HepG2 (cell line): Measurements from ENCODE around the gene HOXA7. TPM values are rescaled to one million over a fixed set of nuclear protein-coding genes. Genes with fewer than 3 reads are reported as not detected.

ENCODE experiments used
- ATAC-seq: fragments of 200-7000 bp; cut with Tn5 transposase; 3 replicates; pipeline ENCODE4 v1.9.1; 2020; ENCODE audit warnings: mild to moderate bottlenecking, moderate library complexity
- BruUV-seq: library from RNA; stranded (reverse); fragments of 400-500 nt; replicated peaks from 2 replicates; lab custom pipeline; 2021; lab: Mats Ljungman, UMichigan
- CTCF ChIA-PET: fragments of 300-600 bp; formaldehyde crosslinking; extraction: SDS; loops from one replicate; lab custom pipeline; 2021; ENCODE audit warnings: low total read pairs, inconsistent platforms, low intra/inter-chr PET ratio; lab: Yijun Ruan, JAX
- POLR2A ChIA-PET: fragments of 350-600 bp; sonication (Branson Sonifier 250); formaldehyde crosslinking; loops from one replicate; lab custom pipeline; 2020; ENCODE audit warnings: antibody characterized with exemption, inconsistent platforms; lab: Yijun Ruan, JAX
- DNase-seq: peaks from one replicate; pipeline ENCODE4 v3.0.0-alpha.2; 2015; ENCODE audit warnings: low spot score
- FAIRE-seq: peaks from 3 replicates; lab custom pipeline; 2011; peaks lifted over from hg19 to GRCh38; lab: Jason Lieb, UNC
- H2AFZ ChIP-seq: one replicate; pipeline ENCODE4 v1.6.1; 2011; ENCODE audit warnings: low read length, inconsistent platforms
- H3K27ac ChIP-seq: fragments of 300-600 bp; 3 replicates; pipeline ENCODE4 v1.8.0; 2011; ENCODE audit warnings: mixed run types, mild to moderate bottlenecking, mixed read lengths, low read length, inconsistent platforms; ENCODE audit not compliant: insufficient read depth; ENCODE audit errors: extremely low read length
- H3K27me3 ChIP-seq, 2 experiments: fragments of 200-600 bp in 1 of 2; 2 replicates in 1 of 2; 3 replicates in 1 of 2; pipeline versions ENCODE4 v1.6.0 to v1.8.0; 2011; ENCODE audit warnings: low read length in 2 of 2, mild to moderate bottlenecking in 2 of 2, moderate library complexity in 2 of 2, inconsistent platforms in 1 of 2; ENCODE audit not compliant: insufficient read depth in 2 of 2, control insufficient read depth in 1 of 2
- H3K36me3 ChIP-seq, 2 experiments: fragments of 200-600 bp in 1 of 2; replicated peaks in 1 of 2; 2 replicates in 1 of 2; 3 replicates in 1 of 2; pipeline versions ENCODE4 v1.5.1 to v1.8.0; 2011; ENCODE audit warnings: low read length in 2 of 2, inconsistent platforms in 1 of 2; ENCODE audit not compliant: insufficient read depth in 2 of 2, control insufficient read depth in 1 of 2
- H3K4me1 ChIP-seq: 2 replicates; pipeline ENCODE4 v1.5.1; 2012; ENCODE audit warnings: low read length, inconsistent platforms; ENCODE audit not compliant: insufficient read depth
- H3K4me2 ChIP-seq: 2 replicates; pipeline ENCODE4 v1.6.0; 2011; ENCODE audit warnings: low read depth, low read length, inconsistent platforms
- H3K4me3 ChIP-seq, 3 experiments: fragments of 200-600 bp in 1 of 3; sonication (generic), shearing (Covaris generic) in 1 of 3; replicated peaks in 1 of 3; 2 replicates each; pipeline ENCODE4 v1.5.1; 2011 to 2016; ENCODE audit warnings: low read length in 3 of 3, inconsistent platforms in 2 of 3, low read depth in 2 of 3, mild to moderate bottlenecking in 2 of 3, control low read depth in 1 of 3, mixed read lengths in 1 of 3; ENCODE audit not compliant: insufficient read depth in 1 of 3
- H3K79me2 ChIP-seq: one replicate; pipeline ENCODE4 v1.6.1; 2011; ENCODE audit warnings: low read length, inconsistent platforms; ENCODE audit not compliant: insufficient read depth
- H3K9ac ChIP-seq: 2 replicates; pipeline ENCODE4 v1.6.0; 2011; ENCODE audit warnings: mild to moderate bottlenecking, low read depth, low read length, inconsistent platforms; ENCODE audit not compliant: insufficient read depth
- H3K9me3 ChIP-seq: 2 replicates; pipeline ENCODE4 v1.5.1; 2012; ENCODE audit warnings: mild to moderate bottlenecking, low read length
- H4K20me1 ChIP-seq: 2 replicates; pipeline ENCODE4 v1.6.0; 2011; ENCODE audit warnings: inconsistent platforms, mild to moderate bottlenecking, low read length, moderate library complexity; ENCODE audit not compliant: insufficient read depth
- DNMT1 ChIP-seq: sonication (generic); formaldehyde crosslinking; IDR thresholded peaks from 2 replicates; pipeline ENCODE4 v1.5.1; 2020; ENCODE audit warnings: mild to moderate bottlenecking, missing genetic modification reagents
- DNMT3B ChIP-seq: conservative IDR thresholded peaks from 2 replicates; pipeline ENCODE4 v1.6.1; 2016; ENCODE audit warnings: missing biosample characterization, control low read depth
- DR1 ChIP-seq: sonication (generic); formaldehyde crosslinking; IDR thresholded peaks from 2 replicates; pipeline ENCODE4 v1.8.0; 2021; ENCODE audit warnings: mild to moderate bottlenecking, missing genetic modification reagents, inconsistent platforms
- GATAD2A ChIP-seq: IDR thresholded peaks from 2 replicates; pipeline ENCODE4 v1.6.1; 2016
- HNRNPLL ChIP-seq: fragments of 200-400 bp; formaldehyde crosslinking; IDR thresholded peaks from 2 replicates; pipeline ENCODE4 v1.6.1; 2017; ENCODE audit warnings: mild to moderate bottlenecking, low read depth, low read length; ENCODE audit not compliant: poor library complexity, severe bottlenecking
- SCMH1 ChIP-seq: sonication (generic); formaldehyde crosslinking; IDR thresholded peaks from 2 replicates; pipeline ENCODE4 v1.9.0; 2021; ENCODE audit warnings: missing genetic modification reagents, mild to moderate bottlenecking, borderline replicate concordance
- ZNF639 ChIP-seq: conservative IDR thresholded peaks from 2 replicates; pipeline ENCODE4 v1.6.1; 2018; ENCODE audit warnings: missing genetic modification reagents
- WGBS: methylation state at CpG from one replicate; pipeline ENCODE4 v1.1.6; 2017; ENCODE audit warnings: low lambda C conversion rate; 5-methylcytosine and 5-hydroxymethylcytosine counted together
- in situ Hi-C: cut with HindIII; loops from 2 replicates; pipeline ENCODE4 v1.10.0; 2017; ENCODE audit warnings: low pct_unique_long_range_greater_than_20kb; ENCODE audit not compliant: extremely low pct_ligation_motif_present
- intact Hi-C: fragments of 100-400 bp; cut with micrococcal nuclease; formaldehyde crosslinking; loops from one replicate; pipeline ENCODE4 v1.10.0; 2022; ENCODE audit not compliant: unreplicated experiment
- polyA plus RNA-seq, 8 experiments: library from polyadenylated mRNA; depleted of rRNA in 3 of 8; stranded (reverse) in 7 of 8; unstranded in 1 of 8; fragments of >200 nt; fragmentation: Illumina TruSeq in 4 of 8; extraction: Trizol in 4 of 8; gene quantifications; 2 replicates each; pipeline versions ENCODE4 v1.2.1 to v1.2.3, GENCODE V29; 2011 to 2016; ENCODE audit warnings: low read depth in 4 of 8, missing spikeins in 1 of 8, mixed read lengths in 1 of 8; ENCODE audit not compliant: insufficient read depth in 1 of 8
- total RNA-seq, 5 experiments: library from RNA; depleted of rRNA; stranded (reverse); fragments of >200 nt; fragmentation: Illumina TruSeq; extraction: Trizol; gene quantifications; 2 replicates each; pipeline ENCODE4 v1.2.3, GENCODE V29; 2016; ENCODE audit warnings: low read depth in 1 of 5

The HOXA7 gene
- total and polyA plus RNA-seq, 2 of the 13 experiments (the other 11 are each of a cell fraction or from before 2014, with no cell fraction given), result 0.05 TPM; not detected in 1

- Histone ChIP-seq H3K9ac (no peak overlapping the region), H3K27me3 (peaks cover 0 to 68% of the 10 kb centered on the region in 2 experiments), H3K27ac (no peak overlapping the region), H3K4me3 (peak overlapping the region; percentile 16 to 51 (median 16); a peak in 4 of 6 replicates), H3K4me2 (peak overlapping the region; percentile 58), H3K9me3 (no peaks in the 10 kb centered on the region), H2AFZ (no peak overlapping the region), H4K20me1 (no peaks in the 10 kb centered on the region), H3K36me3 (no peaks in the 10 kb centered on the region), H3K79me2 (no peaks in the 10 kb centered on the region), H3K4me1 (peaks cover 18% of the 10 kb centered on the region)
- ATAC-seq, result peak; percentile 25
- no peak for DNase-seq
- in situ Hi-C loops (loop anchor here (25.0 kb wide), 1 partner anchor 1086 kb away; no protein-coding TSS in a partner anchor), intact Hi-C loops (no loop called here)
- CTCF ChIA-PET, result no interaction called here
- no TSS peak for BruUV-seq
- TF ChIP-seq DNMT3B (no peak), ZNF639 (CRISPR knock-in tag) (no peak), DNMT1 (CRISPR knock-in tag) (no peak), DR1 (CRISPR knock-in tag) (no peak), HNRNPLL (peak; percentile 30), SCMH1 (CRISPR knock-in tag) (no peak), GATAD2A (CRISPR knock-in tag) (no peak)
- POLR2A ChIA-PET, result no interaction called here
- WGBS, result 57% methylated on average over 14 of the region's 58 CpGs
- no peak for FAIRE-seq
Measured at GRCh38 chr7:27172823-27173510, 16.5 kb upstream of the HOXA7 start.
